Epithelial cell of proximal tubule (primary cell): Measurements from ENCODE around the gene HMG20A. TPM values are rescaled to one million over a fixed set of nuclear protein-coding genes. Genes with fewer than 3 reads are reported as not detected.

Experiments
- DNase-seq: peaks from one replicate; pipeline ENCODE4 v3.0.0-alpha.2; 2011; ENCODE audit warnings: low read depth
- H3K4me3 ChIP-seq: 2 replicates; pipeline ENCODE4 v1.5.1; 2011; ENCODE audit warnings: low read depth, mild to moderate bottlenecking, low read length
- CTCF ChIP-seq: conservative IDR thresholded peaks from 2 replicates; pipeline ENCODE4 v1.5.1; 2012; ENCODE audit warnings: low read depth, mild to moderate bottlenecking, low read length
- total RNA-seq: library from RNA; depleted of rRNA; stranded (reverse); fragments of >200 nt; gene quantifications from 2 replicates; pipeline ENCODE4 v1.2.3, GENCODE V29; 2015

Gene HMG20A
- total RNA-seq, 1 donor from 2014 or later = 22.5 TPM

GRCh38 chr15:77384086-77384485 is 36.6 kb upstream of the HMG20A start:
- no peak for DNase-seq
- no peak for TF ChIP-seq CTCF
- H3K4me3 ChIP-seq = no peak overlapping the region

- no peak for DNase-seq
- H3K4me3 ChIP-seq = no peak overlapping the region
- TF ChIP-seq CTCF = no peak
Measured at GRCh38 chr15:77384589-77385359, 35.9 kb upstream of the HMG20A start.

- no peak for TF ChIP-seq CTCF
- DNase-seq = no peak
- no peak overlapping the region for H3K4me3 ChIP-seq
Measured at GRCh38 chr15:77386626-77387025, 34.1 kb upstream of the HMG20A start.

- no peak for TF ChIP-seq CTCF
- no peak for DNase-seq
- H3K4me3 ChIP-seq = no peak overlapping the region
Measured at GRCh38 chr15:77387365-77388105, 33.2 kb upstream of the HMG20A start.

GRCh38 chr15:77391372-77391951 is 29.2 kb upstream of the HMG20A start:
- DNase-seq = no peak
- TF ChIP-seq CTCF = no peak

GRCh38 chr15:77392762-77393470 is 27.8 kb upstream of the HMG20A start:
- no peak for DNase-seq
- H3K4me3 ChIP-seq = no peak overlapping the region
- no peak for TF ChIP-seq CTCF

More at GRCh38 chr15:77391372-77391951, 29.2 kb upstream of the HMG20A start:
- H3K4me3 ChIP-seq = no peak overlapping the region
